ENCODE measurements around the gene SEPTIN1. TPM values are rescaled to one million over a fixed set of nuclear protein-coding genes. Genes with fewer than 3 reads are reported as not detected.

SEPTIN1 gene
- total RNA-seq, 1 experiment from 2014 or later: 7.6 TPM

DNA sequence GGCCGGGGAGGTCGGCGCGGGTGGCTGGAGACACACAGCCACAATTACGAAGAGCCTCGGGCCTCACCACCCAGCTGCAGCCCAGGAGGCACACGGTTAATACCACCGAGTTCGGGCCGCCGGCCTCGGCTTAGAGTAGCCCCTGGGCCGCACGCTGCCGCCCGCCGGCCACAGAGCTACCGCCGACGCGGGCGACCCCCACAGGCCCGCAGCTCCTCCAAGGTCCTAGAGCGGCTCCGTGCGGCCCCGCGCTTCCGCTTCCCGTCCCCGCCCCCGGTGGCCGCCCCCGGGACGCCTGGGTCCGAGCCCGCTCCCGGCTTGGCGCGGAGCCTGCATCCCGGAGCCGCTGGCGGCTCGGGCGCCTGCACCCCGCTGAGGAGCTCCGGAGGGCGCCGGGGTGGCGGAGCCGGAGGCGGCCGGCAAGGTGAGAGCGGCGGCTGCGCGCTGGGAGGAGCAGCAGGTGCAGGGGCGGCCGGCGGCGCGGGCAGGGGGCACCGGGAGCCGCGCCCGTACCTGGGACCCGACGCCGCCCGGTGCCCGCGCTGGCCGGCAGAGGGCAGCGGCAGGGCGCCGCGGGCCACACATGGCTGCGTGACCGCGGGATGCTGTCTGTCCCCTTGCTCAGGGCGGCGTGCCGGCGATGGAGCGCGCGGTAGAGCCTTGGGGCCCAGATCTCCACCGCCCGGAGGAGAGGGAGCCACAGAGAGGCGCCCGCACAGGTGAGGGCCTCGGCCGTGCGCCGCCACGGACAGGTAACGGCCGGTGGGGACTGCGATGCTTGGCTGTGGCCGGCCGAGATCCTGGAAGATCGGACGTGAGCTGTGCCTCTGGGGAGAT, 13.0 kb upstream of the SEPTIN1 start, which contains the start of gene ZNF48:
TSS of gene ZNF48 (plus strand) at position 266 of the 837 bp plus-strand sequence. CDS start at position 641, 375 bp downstream.
- ChIA-PET CTCF (interaction anchor here (0.5 to 1.3 kb wide), 7 partner anchors 14 to 264 kb away, joined by 3 to 5 read pairs (median 4); partner anchors contain the start of genes DCTPP1 and TBC1D10B), POLR2A (ENCODE audit: unreplicated experiment) (interaction anchor here (0.5 to 1.6 kb wide), 9 partner anchors 8 to 360 kb away, joined by 3 to 17 read pairs (median 4); partner anchors contain the start of genes TBX6 and ZNF771)
- Histone ChIP-seq H3K9me3 (ENCODE audit: insufficient read depth, low read depth) (no peaks in the 10 kb centered on the region), H3K4me2 (peak within 1 kb of the TSS; percentile 98), H3F3A (ENCODE audit: insufficient read depth, low read depth) (peaks cover 49% of the 10 kb centered on the region), H3K27me3 (ENCODE audit: insufficient read depth, low read depth) (no peaks in the 10 kb centered on the region), H3K9me2 (ENCODE audit: insufficient read depth) (no peaks in the 10 kb centered on the region), H3K4me3 (peak within 1 kb of the TSS; percentile 98), H3K27ac (peak within 1 kb of the TSS; percentile 68), H3K79me2 (ENCODE audit: low read depth) (peaks cover 26% of the 10 kb centered on the region), H4K20me1 (ENCODE audit: insufficient read depth) (no peaks in the 10 kb centered on the region), H3K4me1 (replicated peaks; ENCODE audit: insufficient read depth) (peaks cover 19% of the 10 kb centered on the region), H3K36me3 (ENCODE audit: low read depth) (no peaks in the 10 kb centered on the region), H2AFZ (peak within 1 kb of the TSS; percentile 87)
- DNase-seq: peak; percentile 72 to 93
- no peak; the same call in 1 of the 2 replicates for TF ChIP-seq CTCF (conservative IDR thresholded peaks at IDR 0.05)
- intact Hi-C loops (cut with micrococcal nuclease; ENCODE audit: unreplicated experiment): loop anchor here (1.0 kb wide), 2 partner anchors 17 to 40 kb away; partner anchors contain the start of gene CD2BP2
- no TSS peak for BruUV-seq (replicated peaks)

DNA sequence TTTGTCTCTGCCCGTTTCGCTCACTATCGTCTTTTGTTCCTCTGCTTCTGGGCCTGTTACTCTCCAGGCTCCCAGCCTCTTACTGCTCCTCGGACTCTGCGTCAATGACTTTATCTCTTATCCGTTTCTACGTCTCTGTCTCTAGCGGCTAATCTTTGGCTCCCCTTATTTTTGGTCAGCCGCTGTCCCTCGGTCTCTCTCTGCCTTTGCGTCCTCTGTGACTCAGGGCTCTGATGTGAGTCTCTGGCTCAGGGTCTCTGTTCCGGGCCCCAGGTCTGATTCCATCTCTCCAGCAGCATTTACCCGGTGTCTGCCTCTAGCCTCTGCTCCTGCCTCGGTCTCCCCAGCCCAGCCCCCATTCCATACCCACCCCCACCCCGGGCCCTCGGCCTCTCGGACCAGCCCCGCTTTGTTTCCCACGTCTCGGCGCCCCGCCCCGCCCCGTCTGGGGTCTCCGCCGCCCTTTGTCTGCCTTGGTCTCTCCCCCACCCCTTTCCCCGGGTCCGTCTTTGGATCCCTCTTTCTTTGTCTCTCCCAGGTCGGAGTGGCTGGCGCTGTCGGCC, 12.3 kb upstream of the SEPTIN1 start:
- H3K4me1 ChIP-seq (replicated peaks; ENCODE audit: insufficient read depth): peaks cover 19% of the 10 kb centered on the region
- no peak for DNase-seq
- peak overlapping the region; percentile 98 for H3K4me2 ChIP-seq
- no peaks in the 10 kb centered on the region for H3K9me3 ChIP-seq (ENCODE audit: insufficient read depth, low read depth)
- POLR2A ChIA-PET (ENCODE audit: unreplicated experiment): interaction anchor here (0.5 to 1.6 kb wide), 7 partner anchors 8 to 361 kb away, joined by 3 to 17 read pairs (median 4); no protein-coding TSS in a partner anchor
- TF ChIP-seq CTCF (conservative IDR thresholded peaks at IDR 0.05) (no peak), EZH2 (IDR thresholded peaks at IDR 0.05; ENCODE audit: low read depth) (no peak)
- BruUV-seq (replicated peaks): no TSS peak
- H3K9me2 ChIP-seq (ENCODE audit: insufficient read depth): no peaks in the 10 kb centered on the region
- peak overlapping the region; percentile 98 for H3K4me3 ChIP-seq
- H2AFZ ChIP-seq: peak overlapping the region; percentile 87
- CTCF ChIA-PET: interaction anchor here (0.6 to 1.3 kb wide), 4 partner anchors 15 to 204 kb away, joined by 3 to 5 read pairs (median 4); partner anchors contain the start of genes DCTPP1 and TBC1D10B
- intact Hi-C loops (cut with micrococcal nuclease; ENCODE audit: unreplicated experiment): loop anchor here (1.0 kb wide), 2 partner anchors 16 to 39 kb away; partner anchors contain the start of gene CD2BP2
- no peaks in the 10 kb centered on the region for H3K27me3 ChIP-seq (ENCODE audit: insufficient read depth, low read depth)
- no peaks in the 10 kb centered on the region for H3K36me3 ChIP-seq (ENCODE audit: low read depth)
- H4K20me1 ChIP-seq (ENCODE audit: insufficient read depth): no peaks in the 10 kb centered on the region
- peak overlapping the region; percentile 34; the same call in 1 of the 2 replicates for H3K27ac ChIP-seq
- peaks cover 26% of the 10 kb centered on the region for H3K79me2 ChIP-seq (ENCODE audit: low read depth)
- peaks cover 42% of the 10 kb centered on the region for H3F3A ChIP-seq (ENCODE audit: insufficient read depth, low read depth)

DNA sequence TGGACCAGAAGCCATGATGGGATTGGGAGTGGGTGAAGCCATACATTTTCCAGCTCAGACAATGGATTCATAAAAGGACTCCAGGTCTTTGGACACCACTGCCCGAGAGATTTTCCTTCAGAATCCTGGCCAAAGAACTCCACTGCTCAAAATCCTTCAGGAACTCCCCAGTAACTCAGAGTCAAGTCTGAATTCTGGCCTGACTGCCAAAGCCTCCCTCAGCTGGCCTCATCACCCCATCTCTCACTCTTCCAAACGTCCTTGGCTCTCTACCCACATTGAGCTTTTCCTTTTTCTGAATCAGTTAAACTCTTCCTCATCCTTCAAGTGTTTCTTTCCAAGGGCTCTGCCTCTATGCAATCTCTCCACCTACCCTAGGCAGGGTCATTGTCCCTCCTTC, 1.2 kb upstream of the SEPTIN1 start:
- Histone ChIP-seq H3K36me3 (ENCODE audit: low read depth) (no peaks in the 10 kb centered on the region), H3K9me2 (ENCODE audit: insufficient read depth) (no peaks in the 10 kb centered on the region), H4K20me1 (ENCODE audit: insufficient read depth) (no peaks in the 10 kb centered on the region), H3K4me3 (no peak overlapping the region), H3K4me1 (replicated peaks; ENCODE audit: insufficient read depth) (peaks cover 9% of the 10 kb centered on the region; the same call in 1 of the 2 replicates), H3K4me2 (no peak overlapping the region), H3K79me2 (ENCODE audit: low read depth) (peaks cover 13% of the 10 kb centered on the region; the same call in 1 of the 2 replicates), H3K27me3 (ENCODE audit: insufficient read depth, low read depth) (no peaks in the 10 kb centered on the region), H3K9me3 (ENCODE audit: insufficient read depth, low read depth) (no peaks in the 10 kb centered on the region), H3K27ac (no peak overlapping the region), H3F3A (ENCODE audit: insufficient read depth, low read depth) (peaks cover 16% of the 10 kb centered on the region), H2AFZ (no peak overlapping the region)
- DNase-seq: no peak
- BruUV-seq (replicated peaks): no TSS peak
- intact Hi-C loops (cut with micrococcal nuclease; ENCODE audit: unreplicated experiment): no loop called here
- CTCF ChIA-PET: no interaction called here
- POLR2A ChIA-PET (ENCODE audit: unreplicated experiment): interaction anchor here (0.7 kb wide), 1 partner anchor 9 kb away, joined by 5 read pairs; no protein-coding TSS in a partner anchor
- TF ChIP-seq CTCF (conservative IDR thresholded peaks at IDR 0.05): no peak
- no peak for TF ChIP-seq EZH2 (IDR thresholded peaks at IDR 0.05; ENCODE audit: low read depth)
